HG03342 (cell line): ENCODE results near the gene FAM43A.
A peak's percentile ranks its signal among the peaks of the same experiment; 100 is the strongest.

ENCODE experiments used
- ATAC-seq: cut with Tn5 transposase; IDR thresholded peaks from one replicate; pipeline ENCODE4 v1.9.1; 2021; ENCODE audit warnings: mild to moderate bottlenecking, moderate library complexity; ENCODE audit not compliant: unreplicated experiment

Gene FAM43A

DNA sequence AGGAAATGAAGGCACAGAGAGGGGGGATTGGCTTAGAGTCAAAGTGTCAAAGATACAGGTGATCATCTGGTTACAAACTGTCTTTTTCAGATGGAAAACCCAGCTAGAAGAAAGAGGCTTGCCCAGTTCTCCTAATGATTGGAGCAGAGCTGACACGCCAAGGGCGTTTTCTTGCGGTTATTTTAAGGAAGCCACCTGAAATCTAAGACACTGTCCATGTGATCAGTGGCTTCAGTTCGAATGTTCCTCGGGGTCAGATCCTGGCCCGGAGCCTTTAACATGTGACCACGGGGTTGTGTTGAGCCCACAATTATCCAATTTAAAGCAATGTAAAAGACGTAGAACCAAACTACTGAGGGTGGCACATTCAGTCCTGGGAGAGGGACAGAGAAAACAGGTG is 19.5 kb downstream of the FAM43A start:
- ATAC-seq = no peak

DNA sequence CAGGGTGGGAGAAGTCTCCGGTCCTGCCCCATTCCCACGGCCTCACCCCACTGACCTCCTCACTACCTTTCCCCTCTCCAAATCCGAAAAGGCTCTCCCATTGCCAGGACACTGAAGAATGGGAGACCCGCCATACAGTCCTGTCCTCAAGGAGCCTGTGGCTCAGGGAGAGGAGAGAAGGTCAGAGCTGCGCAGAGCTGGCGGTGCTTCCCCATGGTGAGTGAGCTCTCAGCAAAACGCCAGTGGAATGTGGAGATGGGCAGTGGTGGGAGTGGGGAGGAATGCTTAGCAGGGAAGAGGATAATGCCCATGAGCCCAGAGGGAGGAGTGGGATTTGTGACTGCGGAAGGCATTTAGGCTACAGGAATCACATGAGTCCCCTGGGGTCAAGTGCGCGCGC is 20.1 kb downstream of the FAM43A start:
- ATAC-seq = no peak

DNA sequence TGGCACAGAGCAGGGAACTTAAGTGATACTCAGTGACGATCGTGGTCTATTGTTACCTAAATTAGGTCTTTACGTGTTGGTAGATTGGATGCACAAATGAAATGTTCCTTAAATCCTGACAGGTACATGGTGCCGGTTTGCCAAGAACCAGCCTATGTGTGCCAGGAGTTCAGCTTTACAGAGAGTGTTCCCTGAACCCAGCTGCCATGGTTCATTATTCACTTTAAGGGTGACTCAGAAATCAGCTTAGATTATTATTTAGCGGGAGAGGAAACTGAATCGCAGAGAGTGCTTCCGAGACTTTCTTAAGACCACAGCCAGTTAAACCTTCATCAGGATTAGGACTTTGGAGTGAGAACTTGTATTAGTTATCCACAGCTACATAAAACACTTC is 21.5 kb downstream of the FAM43A start:
- no peak for ATAC-seq

DNA sequence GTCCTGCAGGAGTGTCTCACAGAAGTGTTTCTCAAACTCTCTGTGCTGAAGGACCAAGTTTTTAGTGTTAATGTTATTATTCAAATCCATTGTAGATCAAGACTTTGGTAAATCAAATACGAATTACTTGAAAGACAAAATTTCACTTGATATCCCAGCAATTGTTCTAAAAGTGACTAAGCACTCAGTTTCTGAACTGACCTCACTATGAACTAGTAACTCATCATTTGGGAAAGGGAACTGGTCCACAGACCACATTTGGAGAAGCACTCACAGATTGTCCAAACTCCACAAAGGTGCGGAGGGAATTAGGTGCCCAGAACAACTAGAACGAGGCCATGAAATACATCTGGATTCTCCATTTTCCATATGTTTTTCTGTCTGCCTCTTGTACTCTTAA is 25.6 kb downstream of the FAM43A start:
- no peak for ATAC-seq

- no peak for ATAC-seq
Measured at GRCh38 chr3:194711913-194712312, 26.2 kb downstream of the FAM43A start.

DNA sequence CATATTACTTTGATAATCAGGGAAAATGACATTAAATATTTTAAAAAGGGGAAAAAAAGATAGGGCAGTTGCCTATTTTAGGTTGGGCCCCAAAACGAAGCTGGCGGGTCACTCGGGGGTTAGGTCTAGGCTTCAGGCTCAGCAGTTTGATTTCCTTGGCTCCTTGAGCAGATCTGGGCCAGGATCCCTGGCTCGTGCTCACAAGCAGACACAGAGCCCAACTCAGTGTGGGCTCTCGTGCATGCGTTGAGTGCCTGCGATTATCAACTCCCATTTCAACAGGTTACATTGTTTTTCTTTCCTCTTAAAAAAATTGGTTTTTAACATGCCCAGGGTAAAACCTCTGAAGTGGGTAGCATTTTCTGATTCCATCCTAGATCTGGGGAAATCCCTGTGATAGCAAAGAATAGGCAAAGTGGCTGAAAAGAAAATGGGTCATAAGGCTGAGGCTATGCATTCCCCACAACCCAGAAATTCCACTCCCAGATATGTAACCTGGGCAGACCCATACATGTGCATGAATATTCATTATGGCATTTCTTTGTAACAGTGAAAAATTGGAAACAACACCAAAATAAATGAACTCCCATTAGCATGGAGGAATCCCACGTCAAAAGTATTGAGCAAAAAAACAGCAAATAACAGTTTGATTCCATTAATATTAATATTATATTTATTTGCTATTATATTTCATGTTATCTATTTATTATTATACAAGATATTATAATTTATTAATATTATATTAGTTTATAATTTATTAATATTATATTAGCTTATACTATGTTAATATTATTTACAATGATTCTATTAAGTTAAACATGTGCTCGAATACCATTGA is 27.8 kb downstream of the FAM43A start:
- ATAC-seq = no peak

DNA sequence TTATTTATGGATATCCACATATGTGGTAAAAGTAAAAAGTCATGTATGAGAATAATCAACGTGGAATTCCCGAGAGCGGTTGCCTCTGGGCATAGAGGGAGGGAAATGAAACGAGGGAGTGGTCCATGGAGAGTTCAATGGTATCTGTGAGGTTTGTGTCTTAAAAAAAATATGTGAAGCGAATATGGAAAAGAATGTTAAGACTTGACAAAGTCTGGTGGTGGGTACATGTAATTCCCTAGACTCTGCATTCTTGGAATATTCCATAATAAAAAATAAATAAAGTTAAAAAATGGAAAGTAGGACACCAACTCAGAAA is 28.4 kb downstream of the FAM43A start:
- ATAC-seq = no peak

DNA sequence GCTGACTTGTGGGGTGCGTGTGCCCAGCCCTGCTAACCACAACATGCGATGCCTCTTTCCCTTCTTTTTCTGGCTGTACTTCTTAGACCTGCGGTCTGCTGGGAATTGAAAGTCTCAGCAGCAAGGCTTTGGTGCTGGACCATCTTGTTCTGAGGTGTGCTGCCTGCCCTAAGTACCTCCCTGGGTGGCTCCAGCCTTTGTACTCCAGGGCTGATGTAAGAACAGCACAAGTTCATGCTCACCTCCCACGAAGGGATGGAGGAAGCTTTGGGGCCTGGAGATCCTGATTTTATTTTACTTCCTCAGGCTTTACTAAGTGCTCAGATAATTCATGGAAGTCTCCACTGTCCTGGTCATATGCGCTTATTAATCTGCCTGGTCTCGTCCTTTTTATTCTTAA is 28.9 kb downstream of the FAM43A start:
- ATAC-seq = no peak

GRCh38 chr3:194715022-194715800 is 29.5 kb downstream of the FAM43A start:
- no peak for ATAC-seq

- ATAC-seq = no peak
Measured at GRCh38 chr3:194718079-194718478, 32.4 kb downstream of the FAM43A start.

- no peak for ATAC-seq
Measured at GRCh38 chr3:194720048-194720447, 34.4 kb downstream of the FAM43A start.

- no peak for ATAC-seq
Measured at GRCh38 chr3:194723846-194724618, 38.3 kb downstream of the FAM43A start.

DNA sequence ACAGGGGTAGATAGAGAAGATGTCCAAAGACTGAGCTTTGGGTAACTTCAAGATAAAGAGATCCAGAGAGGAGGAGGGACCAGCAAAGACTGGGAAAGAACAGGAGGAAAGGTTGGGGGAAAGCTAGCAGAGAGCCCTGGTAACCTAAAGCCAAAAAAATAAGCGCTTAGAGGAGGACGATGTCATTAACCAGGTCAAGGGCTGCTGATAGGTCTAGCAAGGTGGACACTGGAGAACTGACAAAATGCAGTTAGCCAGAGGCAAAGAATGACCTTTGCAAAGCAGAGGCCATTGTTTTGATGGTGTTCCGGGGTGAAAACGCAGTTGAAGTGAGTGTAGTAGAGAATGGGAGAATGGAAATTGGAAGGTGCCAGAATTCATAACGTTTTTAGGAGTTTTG is 39.7 kb downstream of the FAM43A start:
- ATAC-seq = no peak

- ATAC-seq = no peak
Measured at GRCh38 chr3:194727435-194728128, 41.9 kb downstream of the FAM43A start.

- ATAC-seq = no peak
Measured at GRCh38 chr3:194728986-194729385, 43.3 kb downstream of the FAM43A start.

DNA sequence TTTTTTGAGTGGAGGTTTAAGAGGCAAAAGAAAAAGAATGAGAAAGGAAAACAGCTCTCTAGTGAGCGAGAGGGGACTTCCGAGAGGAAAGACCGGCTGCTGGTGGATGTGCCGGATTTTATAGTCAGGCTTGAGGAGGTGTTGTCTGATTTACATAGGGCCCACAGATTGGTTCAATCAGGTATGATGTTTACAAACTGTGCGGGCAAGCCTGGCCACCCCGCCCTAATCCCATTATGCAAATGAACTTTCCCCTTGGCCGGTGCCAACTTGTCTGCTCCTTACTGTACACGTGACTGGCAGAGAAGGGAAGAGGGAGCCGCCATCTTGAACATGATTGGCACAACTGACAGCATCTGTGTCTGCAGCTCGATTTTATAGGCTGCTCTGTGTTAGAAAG is 44.7 kb downstream of the FAM43A start:
- ATAC-seq = no peak

GRCh38 chr3:194731506-194732073 is 45.9 kb downstream of the FAM43A start:
- no peak for ATAC-seq

GRCh38 chr3:194732617-194733016 is 46.9 kb downstream of the FAM43A start:
- no peak for ATAC-seq

DNA sequence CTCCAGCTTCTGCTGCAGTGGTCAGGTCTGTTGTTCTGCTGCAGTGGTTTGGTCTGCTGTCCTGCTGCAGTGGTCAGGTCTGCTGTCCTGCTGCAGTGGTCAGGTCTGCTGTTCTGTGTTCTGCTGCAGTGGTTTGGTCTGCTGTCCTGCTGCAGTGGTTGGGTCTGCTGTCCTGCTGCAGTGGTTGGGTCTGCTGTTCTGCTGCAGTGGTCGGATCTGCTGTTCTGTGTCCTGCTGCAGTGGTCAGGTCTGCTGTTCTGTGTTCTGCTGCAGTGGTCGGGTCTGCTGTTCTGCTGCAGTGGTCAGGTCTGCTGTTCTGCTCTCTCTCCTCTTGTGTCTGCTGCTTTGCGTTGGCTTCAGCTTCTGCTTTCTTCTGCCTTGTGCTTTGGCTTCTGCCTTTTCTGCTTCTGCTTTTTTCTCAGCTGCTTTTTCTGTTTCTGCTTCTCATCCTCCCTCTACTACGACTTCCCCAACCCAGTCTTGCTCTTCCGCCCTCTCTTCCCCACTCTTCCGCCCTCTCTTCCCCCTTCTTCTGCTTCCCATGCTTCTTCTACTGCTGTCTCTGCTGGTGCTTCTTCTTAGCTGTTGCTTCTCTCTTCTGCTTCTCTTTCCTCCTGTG is 50.7 kb downstream of the FAM43A start:
- ATAC-seq = no peak

- peak; percentile 80 for ATAC-seq
Measured at GRCh38 chr3:194736896-194737600, 51.4 kb downstream of the FAM43A start.
